Motor neuron (in vitro differentiated cells): Measurements from ENCODE around the gene RASGRP2. TPM values are rescaled to one million over a fixed set of nuclear protein-coding genes. Genes with fewer than 3 reads are reported as not detected.

ENCODE experiments used
- ATAC-seq, 8 experiments: fragments of 200-7000 bp; cut with Tn5 transposase; replicated peaks in 6 of 8; 2 replicates each; pipeline ENCODE4 v1.8.0; 2021; ENCODE audit warnings: mild to moderate bottlenecking in 8 of 8, moderate library complexity in 8 of 8
- H3K27ac ChIP-seq, 2 donors: fragments of 250-450 bp; sonication (Bioruptor Pico); 2 replicates each; pipeline ENCODE4 v1.9.0; 2021; ENCODE audit warnings: antibody characterized with exemption in 2 of 2, mild to moderate bottlenecking in 2 of 2, moderate library complexity in 1 of 2
- H3K4me1 ChIP-seq, 2 donors: fragments of 250-450 bp; sonication (Bioruptor Pico); replicated peaks in 1 of 2; 2 replicates each; pipeline ENCODE4 v1.6.1; 2021; ENCODE audit warnings: antibody characterized with exemption in 2 of 2, mild to moderate bottlenecking in 2 of 2, moderate library complexity in 1 of 2
- H3K4me3 ChIP-seq, 5 donors: fragments of 250-450 bp; sonication (Bioruptor Pico); 2 replicates each; pipeline ENCODE4 v1.9.0; 2021; ENCODE audit warnings: antibody characterized with exemption in 5 of 5, mild to moderate bottlenecking in 5 of 5, moderate library complexity in 4 of 5
- WGBS, 10 experiments: fragments of 450-650 bp; shearing (Covaris generic); methylation state at CpG; one replicate each; pipeline ENCODE4 v1.0.0; 2022; 5-methylcytosine and 5-hydroxymethylcytosine counted together
- in situ Hi-C, 9 experiments: fragments of 400-800 bp; cut with MboI; loops; one replicate each; pipeline ENCODE4 v1.15.0; 2021; ENCODE audit warnings: low sequenced_read_pairs in 9 of 9, low pct_unique_long_range_greater_than_20kb in 2 of 9; ENCODE audit not compliant: unreplicated experiment in 9 of 9
- total RNA-seq, 8 experiments: library from RNA; unstranded; fragments of 300-600 nt; gene quantifications; 2 replicates each; pipeline versions ENCODE4 v1.2.3 to v1.2.4, GENCODE V29; 2022

RASGRP2 gene
- total RNA-seq, 8 experiments from 2014 or later, result 0.63 to 5.5 (median 2.1) TPM

GRCh38 chr11:64742087-64742888 is 1.7 kb downstream of the RASGRP2 start:
- peak overlapping the region in 4 of 5 donors; percentile 3 to 16 (median 6) for H3K4me3 ChIP-seq
- ATAC-seq, result peak in 7 of 8 experiments; percentile 0 to 58 (median 2)
- in situ Hi-C loops, result no loop called here
- peak overlapping the region in 1 of 2 donors; percentile 7 for H3K27ac ChIP-seq
- H3K4me1 ChIP-seq, result peaks cover 18 to 29% of the 10 kb centered on the region in 2 donors
- 0 to 100% (median 16%) methylated on average over 1 to 18 of the region's 54 CpGs; no CpG with 5 or more reads in 2 of the 10 experiments for WGBS, 10 experiments

GRCh38 chr11:64741375-64742086 is 2.4 kb downstream of the RASGRP2 start:
- 0 to 83% (median 42%) methylated on average over 2 to 3 of the region's 24 CpGs; no CpG with 5 or more reads in 6 of the 10 experiments for WGBS, 10 experiments
- Histone ChIP-seq H3K27ac (no peak overlapping the region), H3K4me3 (no peak overlapping the region), H3K4me1 (peaks cover 18 to 29% of the 10 kb centered on the region in 2 donors)
- in situ Hi-C loops, result no loop called here
- no peak for ATAC-seq

- in situ Hi-C loops, result no loop called here
- H3K4me3 ChIP-seq, result no peak overlapping the region
- no peak for ATAC-seq
- peaks cover 22 to 34% of the 10 kb centered on the region in 2 donors for H3K4me1 ChIP-seq
- no peak overlapping the region for H3K27ac ChIP-seq
- WGBS, 10 experiments, result 96 to 100% methylated on average over 4 of the region's 12 CpGs; no CpG with 5 or more reads in 8 of the 10 experiments
These were observed 4.1 kb downstream of the RASGRP2 start for GRCh38 chr11:64739871-64740270.

GRCh38 chr11:64736654-64737053 is 7.3 kb downstream of the RASGRP2 start:
- H3K4me1 ChIP-seq, result peaks cover 9 to 11% of the 10 kb centered on the region in 2 donors
- no peak overlapping the region for H3K27ac ChIP-seq
- in situ Hi-C loops, result no loop called here
- WGBS, 10 experiments, result 88 to 100% (median 95%) methylated on average over 3 to 12 of the region's 15 CpGs; no CpG with 5 or more reads in 7 of the 10 experiments
- no peak for ATAC-seq
- H3K4me3 ChIP-seq, result no peak overlapping the region

- H3K4me1 ChIP-seq, result peaks cover 11 to 13% of the 10 kb centered on the region in 2 donors
- no peak overlapping the region for H3K4me3 ChIP-seq
- peak in 5 of 8 experiments; percentile 60 to 88 (median 79) for ATAC-seq
- in situ Hi-C loops, result no loop called here
- H3K27ac ChIP-seq, result peak overlapping the region in 1 of 2 donors; percentile 65
- WGBS, 10 experiments, result 20 to 83% (median 69%) methylated on average over 1 to 3 of the region's 9 CpGs; no CpG with 5 or more reads in 4 of the 10 experiments
These were observed 8.2 kb downstream of the RASGRP2 start for GRCh38 chr11:64735725-64736259.

GRCh38 chr11:64734811-64735724 is 8.9 kb downstream of the RASGRP2 start:
- no peak overlapping the region for H3K4me3 ChIP-seq
- H3K4me1 ChIP-seq, result peaks cover 11 to 13% of the 10 kb centered on the region in 2 donors
- ATAC-seq, result peak in 5 of 8 experiments; percentile 16 to 44 (median 29)
- in situ Hi-C loops, result no loop called here
- WGBS, 10 experiments, result 60 to 100% (median 100%) methylated on average over 1 to 2 of the region's 23 CpGs; no CpG with 5 or more reads in 7 of the 10 experiments
- peak overlapping the region in 1 of 2 donors; percentile 65 for H3K27ac ChIP-seq

GRCh38 chr11:64731601-64732000 is 12.3 kb downstream of the RASGRP2 start:
- in situ Hi-C loops, result no loop called here
- H3K27ac ChIP-seq, result no peak overlapping the region
- ATAC-seq, result no peak
- no peak overlapping the region for H3K4me3 ChIP-seq
- 43 to 100% (median 78%) methylated on average over 1 to 3 of the region's 3 CpGs; no CpG with 5 or more reads in 2 of the 10 experiments for WGBS, 10 experiments
- peaks cover 15 to 18% of the 10 kb centered on the region in 2 donors for H3K4me1 ChIP-seq

GRCh38 chr11:64729851-64730382 is 14.0 kb downstream of the RASGRP2 start:
- Histone ChIP-seq H3K4me3 (no peak overlapping the region), H3K27ac (no peak overlapping the region), H3K4me1 (peaks cover 24% of the 10 kb centered on the region in 2 donors)
- in situ Hi-C loops, result no loop called here
- ATAC-seq, result peak in 7 of 8 experiments; percentile 4 to 83 (median 37)
- WGBS, 10 experiments, result 0 to 100% (median 39%) methylated on average over 1 to 8 of the region's 21 CpGs; no CpG with 5 or more reads in 4 of the 10 experiments

- H3K27ac ChIP-seq, result no peak overlapping the region
- peaks cover 34 to 35% of the 10 kb centered on the region in 2 donors for H3K4me1 ChIP-seq
- in situ Hi-C loops, result no loop called here
- no peak overlapping the region for H3K4me3 ChIP-seq
- ATAC-seq, result no peak
- 21 to 100% (median 80%) methylated on average over 1 to 3 of the region's 11 CpGs; no CpG with 5 or more reads in 5 of the 10 experiments for WGBS, 10 experiments
These were observed 15.1 kb downstream of the RASGRP2 start for GRCh38 chr11:64728757-64729365.

GRCh38 chr11:64726867-64727530 is 16.9 kb downstream of the RASGRP2 start:
- peaks cover 39 to 42% of the 10 kb centered on the region in 2 donors for H3K4me1 ChIP-seq
- H3K27ac ChIP-seq, result no peak overlapping the region
- in situ Hi-C loops, result no loop called here
- no peak overlapping the region for H3K4me3 ChIP-seq
- ATAC-seq, result no peak
- 0 to 100% (median 55%) methylated on average over 1 to 4 of the region's 7 CpGs; no CpG with 5 or more reads in 5 of the 10 experiments for WGBS, 10 experiments

- in situ Hi-C loops, result no loop called here
- Histone ChIP-seq H3K4me3 (no peak overlapping the region), H3K27ac (peak overlapping the region; percentile 74 to 86), H3K4me1 (peaks cover 39 to 44% of the 10 kb centered on the region in 2 donors)
- 0 to 50% (median 19%) methylated on average over 1 to 3 of the region's 9 CpGs; no CpG with 5 or more reads in 6 of the 10 experiments for WGBS, 10 experiments
- ATAC-seq, result peak in 5 of 8 experiments; percentile 3 to 20 (median 12)
These were observed 17.7 kb downstream of the RASGRP2 start for GRCh38 chr11:64726211-64726641.
